GM21423 (cell line): Measurements from ENCODE around the gene DTL.

Experiments
- ATAC-seq: cut with Tn5 transposase; IDR thresholded peaks from one replicate; pipeline ENCODE4 v1.9.1; 2021; ENCODE audit warnings: mild to moderate bottlenecking, moderate library complexity; ENCODE audit not compliant: unreplicated experiment

Gene DTL

DNA sequence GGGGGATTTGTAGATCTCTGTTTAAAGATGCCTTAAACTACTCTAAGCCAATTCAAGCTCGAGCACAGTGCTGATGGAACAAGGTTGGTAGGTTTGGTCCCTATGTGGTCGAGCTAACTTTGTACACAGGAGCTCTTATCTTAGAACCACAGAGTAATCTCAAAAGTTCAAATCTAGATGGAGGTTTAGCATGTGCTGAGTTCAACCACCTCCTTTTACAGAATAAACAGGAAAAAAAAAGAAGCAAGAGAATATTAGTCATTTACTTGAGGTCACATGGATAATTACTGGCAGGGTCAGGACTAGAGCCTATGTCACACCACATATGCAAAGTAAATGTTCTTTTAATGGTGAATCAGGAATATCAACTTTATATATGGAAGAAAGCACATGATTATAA is 86.2 kb downstream of the DTL start:
- no peak for ATAC-seq

DNA sequence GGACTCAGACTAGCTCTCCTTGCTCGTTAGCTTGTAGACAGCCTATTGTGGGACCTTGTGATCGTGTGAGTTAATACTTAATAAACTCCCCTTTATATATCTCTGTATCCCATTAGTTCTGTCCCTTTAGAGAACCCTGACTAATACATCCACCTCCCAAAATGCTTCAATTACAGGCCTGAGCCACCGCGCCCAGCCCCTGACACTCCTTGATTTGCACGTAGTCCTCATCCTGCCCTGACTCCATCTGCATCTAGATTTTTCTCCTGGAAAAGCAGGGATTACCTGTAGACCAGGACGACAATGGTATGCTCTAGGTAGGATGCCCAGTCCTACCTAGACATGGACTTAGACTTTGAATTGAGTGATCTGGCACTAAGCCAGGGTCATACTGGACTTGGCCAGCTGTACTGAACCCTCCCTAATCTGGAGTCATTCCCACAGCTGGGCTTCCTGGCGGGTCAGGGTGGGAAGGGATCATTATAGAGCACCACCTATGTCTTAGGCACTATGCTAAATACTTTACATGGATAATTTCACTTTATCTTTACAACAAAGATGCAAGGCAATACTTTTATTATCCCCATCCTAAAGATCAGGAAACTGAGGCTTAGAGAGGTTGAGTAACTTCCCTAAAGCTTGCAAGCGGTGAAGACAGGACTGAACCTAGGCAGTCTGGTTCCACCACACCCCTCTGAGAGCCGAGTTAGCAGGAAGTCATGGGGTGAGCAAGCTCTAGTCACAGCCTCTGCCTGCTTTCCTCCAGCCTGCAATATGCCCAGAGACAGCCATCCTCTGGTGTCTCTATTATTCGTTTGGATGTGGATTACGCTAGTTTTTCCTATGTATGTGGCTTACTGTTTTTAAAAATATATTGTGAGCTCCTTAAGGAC is 89.4 kb downstream of the DTL start:
- ATAC-seq = no peak

DNA sequence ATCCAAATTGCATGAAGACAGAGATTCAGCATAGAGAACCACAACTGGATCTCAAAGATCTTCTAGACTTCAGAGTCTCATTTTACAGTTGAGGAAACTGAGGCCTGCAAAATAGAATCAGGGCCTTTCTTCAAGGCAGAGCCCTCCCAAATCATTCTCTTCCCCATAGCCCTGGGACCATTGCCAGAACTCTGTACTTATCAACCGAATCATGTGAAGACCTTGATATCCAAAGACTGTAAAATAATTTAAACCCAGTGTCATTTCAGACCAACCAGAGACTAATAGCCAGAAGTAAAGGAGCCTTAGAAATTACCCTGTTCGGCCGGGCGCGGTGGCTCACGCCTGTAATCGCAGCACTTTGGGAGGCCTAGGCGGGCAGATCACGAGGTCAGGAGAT is 90.1 kb downstream of the DTL start:
- no peak for ATAC-seq

GRCh38 chr1:212127221-212127620 is 91.7 kb downstream of the DTL start:
- no peak for ATAC-seq

- no peak for ATAC-seq
Observed at GRCh38 chr1:212129781-212130180, 94.2 kb downstream of the DTL start.

GRCh38 chr1:212132025-212132424 is 96.5 kb downstream of the DTL start:
- no peak for ATAC-seq

- ATAC-seq = no peak
Observed at GRCh38 chr1:212133319-212133718, 97.8 kb downstream of the DTL start.

- no peak for ATAC-seq
Observed at GRCh38 chr1:212135166-212135565, 99.6 kb downstream of the DTL start.

- ATAC-seq = no peak
Observed at GRCh38 chr1:212137854-212138253, 102.3 kb downstream of the DTL start.

DNA sequence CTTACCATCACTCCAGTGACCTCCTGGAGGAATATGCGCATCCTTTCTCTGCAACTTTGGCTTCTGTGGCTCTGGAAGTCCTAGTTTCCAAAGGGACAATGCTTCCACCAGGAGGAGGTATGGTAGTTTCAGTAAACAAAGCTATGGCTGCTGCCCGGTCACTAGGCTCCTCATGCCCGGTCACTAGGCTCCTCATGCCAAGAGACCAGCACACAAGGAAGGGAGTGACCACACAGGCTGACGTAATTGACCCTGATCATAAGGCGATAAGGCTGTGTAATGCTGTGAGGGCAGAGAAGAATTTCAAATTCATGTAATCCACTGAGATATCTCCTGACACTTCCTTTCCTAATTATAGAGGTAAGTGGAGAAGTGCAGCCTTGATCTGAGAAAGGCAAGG is 102.9 kb downstream of the DTL start:
- no peak for ATAC-seq

GRCh38 chr1:212139526-212140135 is 104.1 kb downstream of the DTL start:
- ATAC-seq = no peak

DNA sequence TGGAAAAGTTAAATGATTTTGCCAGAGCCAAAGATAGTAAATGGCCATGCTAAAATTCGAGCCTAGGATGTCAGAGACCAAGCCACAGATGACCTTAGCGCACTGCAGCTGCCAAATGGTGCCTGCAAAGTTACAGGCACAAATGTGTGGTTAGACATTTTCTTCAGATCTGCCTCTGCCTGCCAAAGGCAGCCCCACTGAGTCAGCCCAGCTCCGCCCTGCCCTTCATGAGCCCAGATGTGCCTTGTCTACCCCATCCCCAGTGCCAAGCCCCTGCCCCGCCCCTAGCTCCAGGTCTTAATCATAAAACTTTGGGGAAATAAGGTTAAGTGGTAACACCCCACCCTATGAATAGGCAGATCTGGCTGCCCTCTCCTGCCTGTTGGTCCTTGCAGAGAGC is 105.9 kb downstream of the DTL start:
- no peak for ATAC-seq

DNA sequence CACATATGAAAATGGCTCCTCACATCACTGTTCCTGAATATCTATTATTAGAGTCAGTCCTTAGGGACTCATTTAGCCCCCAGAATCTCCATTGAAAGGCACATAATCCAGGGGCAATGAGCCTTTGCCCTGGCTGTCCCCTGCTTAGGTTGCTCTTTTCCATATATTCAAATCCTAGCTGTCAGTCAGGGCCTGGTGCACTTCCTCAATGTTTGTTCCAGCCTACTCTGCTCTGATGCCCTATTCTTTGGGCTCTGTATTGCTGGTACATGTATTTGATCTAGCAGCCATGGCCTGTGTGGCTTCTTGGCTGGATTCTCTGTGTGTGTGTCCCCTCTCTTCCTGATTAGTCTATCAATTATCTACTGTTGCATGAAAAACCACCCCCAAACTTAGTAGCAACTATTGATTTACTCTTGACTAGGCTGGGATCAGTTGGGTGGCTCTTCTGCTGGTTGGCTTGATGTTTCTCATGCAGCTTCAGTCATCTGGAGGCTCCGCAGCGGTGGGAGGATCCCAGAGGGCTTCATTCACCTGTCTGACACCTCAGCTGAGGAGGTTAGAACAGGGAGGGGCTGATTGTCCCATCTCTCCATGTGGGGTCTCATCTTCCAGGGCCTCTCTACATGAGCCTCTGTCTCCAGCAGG is 107.5 kb downstream of the DTL start:
- ATAC-seq = no peak

- no peak for ATAC-seq
Observed at GRCh38 chr1:212147581-212148033, 112.1 kb downstream of the DTL start.

GRCh38 chr1:212149566-212149965 is 114.0 kb downstream of the DTL start:
- no peak for ATAC-seq

GRCh38 chr1:212152308-212152693 is 116.8 kb downstream of the DTL start:
- no peak for ATAC-seq

DNA sequence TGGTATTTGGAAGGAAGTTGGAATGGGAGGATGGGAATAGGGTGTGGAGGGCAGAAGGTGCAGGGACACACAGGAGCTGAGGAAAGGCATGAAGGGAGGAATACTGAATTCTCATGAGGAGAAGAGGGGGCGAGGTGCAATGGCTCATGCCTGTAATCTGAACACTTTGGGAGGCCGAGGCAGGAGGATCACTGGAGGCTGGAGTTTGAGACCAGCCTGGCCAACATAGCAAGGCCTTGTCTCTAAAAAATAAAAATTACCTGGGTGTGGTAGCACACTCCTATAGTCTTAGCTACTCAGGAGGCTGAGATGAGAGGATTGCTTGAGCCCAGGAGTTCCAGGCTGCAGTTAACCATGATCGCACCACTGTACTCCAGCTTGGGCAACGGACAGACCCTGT is 117.3 kb downstream of the DTL start:
- no peak for ATAC-seq

DNA sequence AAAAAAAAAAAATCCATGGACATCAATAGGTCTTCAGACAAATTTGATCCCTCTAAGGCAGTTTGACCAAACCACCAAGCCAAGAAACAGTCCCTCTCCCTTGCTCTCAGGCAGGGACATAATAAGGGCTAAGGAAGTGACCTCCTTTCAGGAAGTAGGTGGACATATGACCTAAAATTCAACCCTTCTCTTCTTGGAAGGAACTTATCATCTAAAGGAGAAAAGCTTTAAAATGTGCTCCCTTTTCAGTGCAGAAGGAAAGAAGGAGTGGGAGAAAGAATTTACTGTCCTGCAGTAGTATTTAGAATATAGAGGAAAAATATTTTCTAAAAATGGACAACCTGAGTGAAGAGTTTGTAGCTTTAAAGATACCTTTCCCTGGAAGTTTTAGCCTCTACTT is 118.1 kb downstream of the DTL start:
- ATAC-seq = no peak
